ENCODE measurements around the gene LSM8.
A peak's percentile ranks its signal among the peaks of the same experiment; 100 is the strongest.
"Not testable (repeated sequence)": the region's sequence is repeated elsewhere in the genome, so short reads cannot be mapped to it uniquely, and the experiment has no call there.

The LSM8 gene

DNA sequence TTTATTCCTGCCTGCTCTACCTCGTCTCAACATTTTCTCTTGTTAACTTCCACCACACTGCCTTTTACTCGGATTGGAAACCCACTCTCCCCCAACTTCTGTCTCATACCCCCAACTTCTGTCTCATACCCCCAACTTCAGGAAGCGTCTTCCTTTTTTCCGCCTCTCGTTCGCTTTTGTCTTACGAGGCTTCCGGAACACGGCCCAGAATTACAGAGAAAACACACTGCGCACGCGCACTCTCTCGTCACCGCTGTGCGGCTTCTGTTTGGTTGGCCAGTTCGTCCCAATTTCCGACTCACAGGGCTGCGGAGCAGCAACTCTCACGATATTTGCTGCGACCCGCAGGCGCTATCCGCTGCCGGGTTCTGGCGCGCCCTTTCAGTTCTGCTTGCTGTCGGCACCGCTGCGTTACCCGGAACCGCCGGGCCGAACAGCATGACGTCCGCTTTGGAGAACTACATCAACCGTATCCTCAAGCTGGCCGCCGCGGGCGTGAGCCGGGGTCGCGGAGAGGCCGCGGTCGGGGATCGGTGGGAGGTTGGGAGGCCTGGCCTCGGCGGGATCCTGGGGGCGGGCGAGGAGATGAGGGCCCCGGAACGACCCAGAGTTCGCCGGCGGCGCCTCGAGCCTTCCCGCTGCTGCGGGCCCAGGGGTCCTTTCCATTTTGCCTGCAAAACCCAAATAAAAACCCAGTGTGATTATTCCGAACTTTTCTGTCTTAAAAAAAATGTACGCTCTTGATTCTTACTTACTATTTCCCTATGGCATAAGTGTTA, at the start of gene LSM8:
TSS of gene LSM8 (plus strand) at position 379 of the 779 bp plus-strand sequence. CDS start at position 439, 60 bp downstream.
- TF ChIP-seq, protein P1, sequence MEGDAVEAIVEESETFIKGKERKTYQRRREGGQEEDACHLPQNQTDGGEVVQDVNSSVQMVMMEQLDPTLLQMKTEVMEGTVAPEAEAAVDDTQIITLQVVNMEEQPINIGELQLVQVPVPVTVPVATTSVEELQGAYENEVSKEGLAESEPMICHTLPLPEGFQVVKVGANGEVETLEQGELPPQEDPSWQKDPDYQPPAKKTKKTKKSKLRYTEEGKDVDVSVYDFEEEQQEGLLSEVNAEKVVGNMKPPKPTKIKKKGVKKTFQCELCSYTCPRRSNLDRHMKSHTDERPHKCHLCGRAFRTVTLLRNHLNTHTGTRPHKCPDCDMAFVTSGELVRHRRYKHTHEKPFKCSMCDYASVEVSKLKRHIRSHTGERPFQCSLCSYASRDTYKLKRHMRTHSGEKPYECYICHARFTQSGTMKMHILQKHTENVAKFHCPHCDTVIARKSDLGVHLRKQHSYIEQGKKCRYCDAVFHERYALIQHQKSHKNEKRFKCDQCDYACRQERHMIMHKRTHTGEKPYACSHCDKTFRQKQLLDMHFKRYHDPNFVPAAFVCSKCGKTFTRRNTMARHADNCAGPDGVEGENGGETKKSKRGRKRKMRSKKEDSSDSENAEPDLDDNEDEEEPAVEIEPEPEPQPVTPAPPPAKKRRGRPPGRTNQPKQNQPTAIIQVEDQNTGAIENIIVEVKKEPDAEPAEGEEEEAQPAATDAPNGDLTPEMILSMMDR (IDR thresholded peaks at IDR 0.05), result peak; percentile 52
- peak within 1 kb of the TSS; percentile 93 for H3K27ac ChIP-seq
- peak within 1 kb of the TSS; percentile 79 to 89 for H3K4me3 ChIP-seq (ENCODE audit: low read depth in 1 of 2, low read length in 1 of 2)
- peaks cover 16% of the 10 kb centered on the region for H3K36me3 ChIP-seq
- no peaks in the 10 kb centered on the region for H3K9me3 ChIP-seq
- H3K4me1 ChIP-seq (ENCODE audit: control insufficient read depth in 1 of 2, insufficient read depth in 1 of 2, low read depth in 1 of 2, low read length in 1 of 2), result peaks cover 5 to 22% of the 10 kb centered on the region in 2 experiments
- no peaks in the 10 kb centered on the region for H3K27me3 ChIP-seq

DNA sequence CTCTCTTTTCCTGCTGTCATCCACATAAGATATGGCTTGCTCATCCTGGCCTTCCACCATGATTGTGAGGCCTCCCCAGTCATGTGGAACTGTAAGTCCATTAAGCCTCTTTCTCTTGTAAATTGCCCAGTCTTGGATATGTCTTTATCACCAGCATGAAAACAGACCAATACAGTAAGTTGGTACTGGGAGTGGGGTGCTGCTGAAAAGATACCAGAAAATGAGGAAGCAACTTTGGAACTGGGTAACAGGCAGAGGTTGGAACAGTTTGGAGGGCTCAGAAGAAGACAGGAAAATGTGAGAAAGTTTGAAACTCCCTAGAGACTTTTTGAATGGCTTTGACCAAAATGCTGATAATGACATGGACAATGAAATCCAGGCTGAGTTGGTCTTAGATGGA, 49.5 kb upstream of the LSM8 start:
- not testable (repeated sequence) for H3K4me3 ChIP-seq (ENCODE audit: low read depth in 1 of 2, low read length in 1 of 2); H3K9me3 ChIP-seq; H3K27me3 ChIP-seq; H3K36me3 ChIP-seq; H3K4me1 ChIP-seq (ENCODE audit: control insufficient read depth in 1 of 2, insufficient read depth in 1 of 2, low read depth in 1 of 2, low read length in 1 of 2); H3K27ac ChIP-seq

DNA sequence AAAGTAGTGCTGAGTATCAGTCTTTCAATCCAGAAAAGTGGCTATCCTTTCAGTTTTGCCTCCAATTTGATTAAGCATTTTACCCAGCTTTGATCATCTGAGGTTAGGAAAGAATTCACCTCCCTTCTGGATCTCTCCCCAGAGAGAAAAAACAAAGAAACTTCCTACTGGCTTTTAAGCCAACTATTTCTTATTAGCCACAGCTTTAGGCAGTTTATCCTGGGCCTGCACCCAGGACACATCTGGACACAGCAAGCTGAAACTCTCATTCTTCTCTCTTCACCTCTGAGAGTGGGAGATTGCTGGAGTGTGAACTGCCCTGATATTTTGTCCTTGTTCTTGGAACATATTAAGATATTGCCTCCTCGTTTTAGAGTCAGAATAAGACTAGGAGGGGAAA, 43.5 kb upstream of the LSM8 start:
- Histone ChIP-seq H3K27ac (no peak overlapping the region), H3K36me3 (no peaks in the 10 kb centered on the region), H3K27me3 (no peaks in the 10 kb centered on the region), H3K4me3 (ENCODE audit: low read depth in 1 of 2, low read length in 1 of 2) (no peak overlapping the region), H3K4me1 (ENCODE audit: control insufficient read depth in 1 of 2, insufficient read depth in 1 of 2, low read depth in 1 of 2, low read length in 1 of 2) (no peaks in the 10 kb centered on the region), H3K9me3 (no peaks in the 10 kb centered on the region)
- TF ChIP-seq, protein P1 (IDR thresholded peaks at IDR 0.05), result no peak

DNA sequence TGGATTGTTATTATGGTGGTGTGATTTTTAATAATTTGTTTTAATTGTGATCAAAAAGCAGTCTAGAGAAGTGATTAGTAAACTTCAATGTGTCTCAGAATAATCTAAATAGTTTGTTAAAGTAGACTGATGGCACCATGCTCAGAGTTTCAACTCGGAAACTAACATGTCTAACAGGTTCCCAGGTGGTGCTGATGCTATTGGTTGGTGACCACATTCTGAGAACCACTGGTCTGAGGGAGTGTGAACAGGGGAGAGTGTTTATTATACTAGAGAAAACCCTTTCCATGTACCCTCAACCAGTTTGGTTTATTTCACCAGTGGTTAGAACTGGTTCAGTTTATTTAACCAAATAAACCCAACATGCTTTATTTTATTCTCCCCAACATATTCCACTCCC, 42.0 kb upstream of the LSM8 start:
- Histone ChIP-seq H3K27ac (no peak overlapping the region), H3K27me3 (no peaks in the 10 kb centered on the region), H3K9me3 (no peaks in the 10 kb centered on the region), H3K4me1 (ENCODE audit: control insufficient read depth in 1 of 2, insufficient read depth in 1 of 2, low read depth in 1 of 2, low read length in 1 of 2) (no peaks in the 10 kb centered on the region), H3K36me3 (no peaks in the 10 kb centered on the region), H3K4me3 (ENCODE audit: low read depth in 1 of 2, low read length in 1 of 2) (no peak overlapping the region)
- TF ChIP-seq, protein P1 (IDR thresholded peaks at IDR 0.05), result no peak

DNA sequence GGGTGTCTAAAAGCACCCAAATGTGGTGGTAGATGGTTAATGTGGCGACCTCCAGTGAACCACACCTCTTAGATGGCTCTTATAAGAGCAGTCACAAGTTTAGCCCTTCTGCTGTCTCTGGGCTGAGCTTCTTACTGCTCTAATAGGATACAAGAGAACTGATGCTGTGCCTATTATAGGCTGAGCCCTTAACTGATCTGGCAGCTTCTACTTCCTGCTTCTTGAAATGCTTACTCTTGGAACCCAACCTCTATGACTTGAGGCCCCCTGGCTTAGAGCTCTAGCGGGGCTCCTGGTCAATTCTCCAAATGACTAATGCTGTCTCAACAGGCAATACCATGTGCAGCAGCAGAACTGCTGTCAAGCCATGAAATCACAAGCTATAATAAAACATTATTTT, 35.0 kb upstream of the LSM8 start:
- H3K9me3 ChIP-seq, result no peaks in the 10 kb centered on the region
- no peaks in the 10 kb centered on the region for H3K36me3 ChIP-seq
- TF ChIP-seq, protein P1 (IDR thresholded peaks at IDR 0.05), result no peak

DNA sequence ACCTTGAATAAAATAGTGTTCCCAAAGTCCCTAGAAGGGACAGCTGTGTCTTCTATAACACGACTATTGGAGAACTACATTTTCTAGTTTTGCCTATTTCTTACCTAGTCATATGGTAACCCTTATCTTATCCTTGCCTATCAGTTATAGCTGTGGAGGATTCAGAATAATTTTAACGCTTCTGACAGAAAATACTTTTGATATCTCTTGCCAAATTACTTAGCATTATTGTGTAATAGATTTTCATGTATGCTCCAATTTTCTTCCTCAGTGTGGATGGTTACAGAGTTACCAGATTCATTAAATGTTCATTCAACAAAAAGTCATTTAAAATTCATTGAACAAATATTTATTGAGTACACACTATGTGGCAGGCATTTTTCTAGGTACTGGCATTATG, 34.6 kb upstream of the LSM8 start:
- H3K4me1 ChIP-seq (ENCODE audit: control insufficient read depth in 1 of 2, insufficient read depth in 1 of 2, low read depth in 1 of 2, low read length in 1 of 2), result no peaks in the 10 kb centered on the region
- H3K27ac ChIP-seq, result no peak overlapping the region
- no peaks in the 10 kb centered on the region for H3K36me3 ChIP-seq
- H3K9me3 ChIP-seq, result no peaks in the 10 kb centered on the region
- TF ChIP-seq, protein P1 (IDR thresholded peaks at IDR 0.05), result no peak
- no peak overlapping the region for H3K4me3 ChIP-seq (ENCODE audit: low read depth in 1 of 2, low read length in 1 of 2)
- H3K27me3 ChIP-seq, result peaks cover 19% of the 10 kb centered on the region

More for the DNA sequence above, 35.0 kb upstream of the LSM8 start:
- Histone ChIP-seq H3K27ac (no peak overlapping the region), H3K4me1 (ENCODE audit: control insufficient read depth in 1 of 2, insufficient read depth in 1 of 2, low read depth in 1 of 2, low read length in 1 of 2) (no peaks in the 10 kb centered on the region), H3K4me3 (ENCODE audit: low read depth in 1 of 2, low read length in 1 of 2) (no peak overlapping the region), H3K27me3 (peaks cover 16% of the 10 kb centered on the region)

All from neutrophil (primary cell).